ENCODE data around the gene DPP8.

- TF ChIP-seq ZNF677 (tag by site-specific recombination; IDR thresholded peaks at IDR 0.05) (no peak), ZNF350 (tag by site-specific recombination; IDR thresholded peaks at IDR 0.05) (no peak), CTCF (tag by site-specific recombination; IDR thresholded peaks at IDR 0.05) (no peak), ATF2 (tag by site-specific recombination; IDR thresholded peaks at IDR 0.05; ENCODE audit: low read depth) (no peak), ZNF133 (tag by site-specific recombination; IDR thresholded peaks at IDR 0.05) (no peak), BCL11A (tag by site-specific recombination; IDR thresholded peaks at IDR 0.05; ENCODE audit: low read depth) (no peak), ZBTB7A (tag by site-specific recombination; IDR thresholded peaks at IDR 0.05; ENCODE audit: low read depth) (no peak), ZNF24 (tag by site-specific recombination; IDR thresholded peaks at IDR 0.05) (no peak), ZBTB11 (tag by site-specific recombination; conservative IDR thresholded peaks at IDR 0.05; ENCODE audit: low read depth) (no peak), ZNF10 (tag by site-specific recombination; IDR thresholded peaks at IDR 0.05) (no peak), YY1 (tag by site-specific recombination; IDR thresholded peaks at IDR 0.05) (no peak), ZNF366 (tag by site-specific recombination; conservative IDR thresholded peaks at IDR 0.05) (no peak)
- TF ChIP-seq, protein P1, sequence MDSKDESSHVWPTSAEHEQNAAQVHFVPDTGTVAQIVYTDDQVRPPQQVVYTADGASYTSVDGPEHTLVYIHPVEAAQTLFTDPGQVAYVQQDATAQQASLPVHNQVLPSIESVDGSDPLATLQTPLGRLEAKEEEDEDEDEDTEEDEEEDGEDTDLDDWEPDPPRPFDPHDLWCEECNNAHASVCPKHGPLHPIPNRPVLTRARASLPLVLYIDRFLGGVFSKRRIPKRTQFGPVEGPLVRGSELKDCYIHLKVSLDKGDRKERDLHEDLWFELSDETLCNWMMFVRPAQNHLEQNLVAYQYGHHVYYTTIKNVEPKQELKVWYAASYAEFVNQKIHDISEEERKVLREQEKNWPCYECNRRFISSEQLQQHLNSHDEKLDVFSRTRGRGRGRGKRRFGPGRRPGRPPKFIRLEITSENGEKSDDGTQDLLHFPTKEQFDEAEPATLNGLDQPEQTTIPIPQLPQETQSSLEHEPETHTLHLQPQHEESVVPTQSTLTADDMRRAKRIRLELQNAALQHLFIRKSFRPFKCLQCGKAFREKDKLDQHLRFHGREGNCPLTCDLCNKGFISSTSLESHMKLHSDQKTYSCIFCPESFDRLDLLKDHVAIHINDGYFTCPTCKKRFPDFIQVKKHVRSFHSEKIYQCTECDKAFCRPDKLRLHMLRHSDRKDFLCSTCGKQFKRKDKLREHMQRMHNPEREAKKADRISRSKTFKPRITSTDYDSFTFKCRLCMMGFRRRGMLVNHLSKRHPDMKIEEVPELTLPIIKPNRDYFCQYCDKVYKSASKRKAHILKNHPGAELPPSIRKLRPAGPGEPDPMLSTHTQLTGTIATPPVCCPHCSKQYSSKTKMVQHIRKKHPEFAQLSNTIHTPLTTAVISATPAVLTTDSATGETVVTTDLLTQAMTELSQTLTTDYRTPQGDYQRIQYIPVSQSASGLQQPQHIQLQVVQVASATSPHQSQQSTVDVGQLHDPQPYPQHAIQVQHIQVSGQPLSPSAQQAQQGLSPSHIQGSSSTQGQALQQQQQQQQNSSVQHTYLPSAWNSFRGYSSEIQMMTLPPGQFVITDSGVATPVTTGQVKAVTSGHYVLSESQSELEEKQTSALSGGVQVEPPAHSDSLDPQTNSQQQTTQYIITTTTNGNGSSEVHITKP (tag by site-specific recombination; IDR thresholded peaks at IDR 0.05): no peak
- TF ChIP-seq, protein P2, sequence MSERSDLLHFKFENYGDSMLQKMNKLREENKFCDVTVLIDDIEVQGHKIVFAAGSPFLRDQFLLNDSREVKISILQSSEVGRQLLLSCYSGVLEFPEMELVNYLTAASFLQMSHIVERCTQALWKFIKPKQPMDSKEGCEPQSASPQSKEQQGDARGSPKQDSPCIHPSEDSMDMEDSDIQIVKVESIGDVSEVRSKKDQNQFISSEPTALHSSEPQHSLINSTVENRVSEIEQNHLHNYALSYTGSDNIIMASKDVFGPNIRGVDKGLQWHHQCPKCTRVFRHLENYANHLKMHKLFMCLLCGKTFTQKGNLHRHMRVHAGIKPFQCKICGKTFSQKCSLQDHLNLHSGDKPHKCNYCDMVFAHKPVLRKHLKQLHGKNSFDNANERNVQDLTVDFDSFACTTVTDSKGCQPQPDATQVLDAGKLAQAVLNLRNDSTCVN (tag by site-specific recombination; optimal IDR thresholded peaks at IDR 0.05): no peak
Measured at GRCh38 chr15:65451989-65452388, 65.5 kb downstream of the DPP8 start.
